HUDEP-2 (cell line): ENCODE measurements around the gene RC3H1.
"Not testable (repeated sequence)": the region's sequence is repeated elsewhere in the genome, so short reads cannot be mapped to it uniquely, and the experiment has no call there.

Source experiments
- DNase-seq, 76 experiments: peaks; one replicate each; lab custom pipeline; 2025; ENCODE audit not compliant: unreplicated experiment in 76 of 76; lab: John Stamatoyannopoulos, UW

RC3H1 gene

DNA sequence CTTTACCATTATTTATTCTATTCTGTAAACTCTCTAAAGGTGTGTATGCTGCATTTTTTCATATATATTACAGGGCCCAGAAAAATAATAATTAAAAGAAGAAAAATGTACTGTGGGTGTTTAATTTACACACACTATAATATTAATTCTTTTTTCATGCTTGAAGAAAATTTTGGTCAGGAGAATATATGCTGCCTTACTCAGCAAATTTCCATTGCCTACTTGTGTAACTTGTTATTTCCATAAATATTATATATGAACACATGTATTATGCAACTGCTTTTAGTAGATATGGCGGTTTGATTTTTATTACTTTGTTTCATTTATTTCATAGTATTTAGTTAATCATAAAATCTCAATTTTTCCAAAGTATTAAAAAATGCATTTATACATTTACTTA lies 58.7 kb downstream of the RC3H1 start:
- DNase-seq, result no peak

DNA sequence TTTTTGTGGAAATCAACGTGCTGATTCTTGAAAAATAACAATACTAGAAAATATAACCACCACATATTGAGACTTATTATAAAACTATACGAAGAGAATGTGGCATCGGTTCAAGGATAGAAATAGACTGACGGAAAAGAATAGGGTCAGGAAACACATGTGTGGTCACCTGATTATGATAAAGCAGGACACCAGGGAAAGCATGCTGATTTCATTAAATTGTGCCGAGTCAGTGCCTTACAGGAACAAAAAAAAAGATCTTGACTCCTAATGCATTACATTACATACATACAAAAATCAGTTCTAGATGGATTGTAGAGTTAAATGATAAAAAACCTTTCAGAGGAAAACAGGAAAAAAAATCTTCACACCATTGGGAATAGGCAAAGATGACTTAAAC lies 61.5 kb downstream of the RC3H1 start:
- DNase-seq, result no peak

DNA sequence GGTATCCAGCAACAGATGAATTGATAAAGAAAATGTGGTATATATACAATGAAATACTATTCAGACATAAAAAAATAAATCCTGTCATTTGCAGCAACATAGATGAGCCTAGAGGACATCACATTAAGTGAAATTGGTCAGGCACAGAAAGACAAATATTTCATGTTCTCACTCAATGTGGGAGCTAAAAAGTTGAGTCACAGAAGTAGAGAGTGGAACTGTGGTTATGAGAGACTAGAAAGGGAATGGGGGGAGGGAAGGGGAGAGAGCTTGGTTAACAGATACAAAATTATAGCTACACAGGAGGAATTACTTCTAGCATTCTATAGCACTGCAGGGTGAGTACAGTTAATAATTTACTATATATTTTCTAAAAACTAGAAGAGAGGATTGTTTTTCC lies 68.0 kb downstream of the RC3H1 start:
- DNase-seq, result no peak

DNA sequence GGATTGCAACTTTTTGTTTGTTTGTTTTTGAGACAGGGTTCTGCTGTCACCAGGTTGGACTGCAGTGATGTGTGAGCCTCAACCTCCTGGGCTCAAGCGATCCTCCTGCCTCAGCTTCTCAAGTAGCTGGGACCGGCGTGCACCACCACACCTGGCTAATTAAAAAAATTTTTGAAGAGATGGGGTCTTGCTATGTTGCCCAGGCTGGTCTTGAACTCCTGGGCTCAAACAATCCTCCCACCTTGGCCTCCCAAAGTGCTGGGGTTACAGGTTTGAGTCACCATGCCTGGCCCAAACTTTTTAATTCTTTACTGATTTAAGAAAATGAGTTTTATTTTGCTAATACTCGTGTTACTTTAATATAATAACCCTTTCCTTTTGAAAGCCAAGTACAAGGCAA lies 73.6 kb downstream of the RC3H1 start:
- no peak for DNase-seq

DNA sequence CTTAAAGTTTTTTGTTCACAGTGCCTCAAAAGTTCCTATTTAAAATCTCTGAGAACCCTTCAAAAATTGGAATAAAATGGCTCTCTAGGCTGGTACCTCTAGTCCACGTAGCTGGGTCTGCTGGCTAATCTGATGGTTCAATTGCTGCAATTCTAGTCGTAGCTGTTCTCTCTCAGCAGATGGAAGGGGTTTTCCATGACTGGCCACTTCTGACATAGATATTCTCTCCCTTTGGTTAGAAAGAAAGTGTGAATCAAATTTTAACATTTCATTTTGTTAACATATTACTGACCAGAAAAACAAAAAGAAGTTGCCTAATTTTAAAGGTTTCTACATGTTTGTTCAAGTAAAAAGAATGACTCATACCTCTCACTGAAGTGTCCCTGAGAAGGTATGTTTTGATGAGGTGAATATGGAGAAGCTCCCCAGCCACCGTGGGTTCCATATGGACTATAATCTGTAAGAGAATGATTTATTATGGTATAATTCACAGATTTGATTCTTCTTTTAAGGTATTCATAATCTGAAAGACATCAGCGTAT lies 75.7 kb downstream of the RC3H1 start:
- no peak for DNase-seq

DNA sequence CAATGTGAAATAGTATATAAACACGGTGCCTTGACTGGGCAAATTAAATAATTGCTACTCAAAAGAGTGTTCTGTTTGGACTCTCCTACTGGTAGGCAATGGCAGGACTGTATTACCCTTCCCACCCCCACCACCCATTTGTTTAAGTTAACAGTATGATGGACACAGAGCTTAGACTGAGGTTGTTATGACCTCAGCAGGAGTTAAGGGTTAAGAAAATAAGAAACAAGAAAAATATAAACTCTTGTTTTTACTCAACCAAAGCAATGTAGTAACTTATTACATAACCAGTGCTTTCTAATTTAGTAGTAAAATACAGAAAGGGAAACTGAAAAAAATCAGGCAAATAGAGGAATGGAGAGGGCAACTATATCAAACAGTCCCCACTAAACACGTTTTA lies 85.1 kb downstream of the RC3H1 start:
- DNase-seq, result no peak

DNA sequence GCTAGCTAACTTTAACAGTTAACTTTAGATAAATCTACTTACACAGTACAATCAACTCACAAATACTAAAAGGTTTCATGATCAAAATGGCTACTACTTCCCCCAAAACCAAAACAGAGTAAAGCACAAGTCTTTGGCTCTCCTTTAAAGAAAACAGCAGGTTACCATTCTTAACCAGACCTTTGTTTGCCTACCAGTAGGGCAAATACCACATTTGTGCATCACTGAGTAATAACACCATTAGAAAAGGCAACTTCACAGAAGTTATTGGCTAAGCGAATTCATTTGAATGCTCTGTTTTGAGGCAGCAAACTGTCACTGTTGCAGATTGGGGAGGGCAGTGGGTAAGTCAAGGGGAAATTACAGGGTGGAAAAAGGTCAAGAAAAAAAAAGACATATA lies 87.7 kb downstream of the RC3H1 start:
- no peak for DNase-seq

DNA sequence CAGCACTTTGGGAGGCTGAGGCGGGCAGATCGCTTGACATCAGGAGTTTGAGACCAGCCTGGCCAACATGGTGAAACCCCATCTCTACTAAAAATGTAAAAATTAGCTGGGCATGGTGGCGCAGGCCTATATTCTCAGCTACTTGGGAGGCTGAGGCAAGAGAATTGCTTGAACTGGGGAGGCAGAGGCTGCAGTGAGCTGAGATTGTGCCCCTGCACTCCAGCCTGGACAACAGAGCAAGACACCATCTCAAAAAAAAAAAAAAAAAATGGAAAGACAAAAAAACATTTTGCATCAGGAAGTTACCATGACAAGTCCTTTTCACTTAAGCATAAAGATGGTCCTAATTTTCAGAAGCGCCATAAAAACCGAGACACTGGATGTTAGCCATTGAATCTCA lies 91.6 kb downstream of the RC3H1 start:
- not testable (repeated sequence) for DNase-seq

DNA sequence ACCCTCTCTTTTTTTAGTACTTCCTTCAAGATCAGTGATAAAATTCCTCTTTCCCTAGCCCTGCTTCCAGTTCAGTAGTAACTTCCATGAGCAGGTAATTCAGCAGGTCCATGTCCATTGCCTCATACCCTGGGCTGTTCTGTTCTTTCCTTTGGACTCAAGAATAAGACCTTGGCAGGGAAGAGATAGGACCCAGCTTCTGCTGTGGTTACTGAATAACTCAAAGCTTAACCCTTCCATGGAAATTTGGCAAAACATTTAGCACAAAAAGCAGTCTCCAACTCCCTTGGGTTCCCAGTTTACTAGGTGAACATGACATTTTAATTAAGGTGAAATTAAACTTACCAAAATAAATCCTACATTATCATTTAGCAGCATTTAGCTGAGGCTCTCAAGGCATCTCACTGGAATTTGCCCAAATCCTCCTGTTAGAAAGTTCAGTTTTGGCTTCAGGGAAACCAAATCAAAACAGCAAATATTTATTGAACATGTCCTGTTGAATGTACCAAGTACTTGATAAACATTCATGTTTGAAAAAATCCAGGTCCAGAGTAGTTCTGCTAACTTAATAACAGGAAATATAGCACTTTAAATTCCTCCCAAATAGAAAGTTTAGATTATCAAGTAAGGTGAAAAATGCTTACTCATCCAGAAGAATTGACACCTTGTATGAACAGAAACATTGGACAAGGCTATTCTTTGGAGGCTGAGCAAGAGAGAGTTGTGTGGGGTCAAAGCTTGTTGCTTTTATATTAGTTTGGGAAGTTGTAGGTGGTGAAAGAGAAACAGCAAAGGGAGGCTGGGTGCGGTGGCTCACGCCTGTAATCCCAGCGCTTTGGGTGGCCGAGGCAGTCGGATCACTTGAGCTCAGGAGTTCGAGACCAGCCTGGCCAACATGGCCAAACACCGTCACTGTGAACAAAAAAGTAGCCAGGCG lies 96.6 kb downstream of the RC3H1 start:
- no peak for DNase-seq

DNA sequence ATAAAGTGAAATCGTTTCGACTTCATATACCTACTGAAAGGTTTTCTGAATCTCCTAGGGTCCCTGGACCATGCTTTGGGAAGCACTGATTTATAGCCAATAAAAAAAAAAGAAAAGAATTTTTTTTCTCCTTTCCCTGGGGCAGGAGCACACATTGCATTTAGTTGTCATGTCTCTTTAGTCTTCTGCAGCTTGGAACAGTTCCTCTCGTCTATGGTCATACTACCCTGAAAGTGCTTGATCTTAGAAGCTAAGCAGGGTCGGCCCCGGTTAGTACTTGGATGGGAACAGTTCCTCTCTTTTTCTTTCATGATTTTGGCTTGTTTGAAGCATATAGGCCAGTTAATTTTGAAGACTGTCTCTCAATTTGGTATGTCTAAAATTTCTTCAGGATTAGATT lies 101.3 kb downstream of the RC3H1 start:
- DNase-seq, result peak in 3 of 76 experiments; percentile 3 to 10 (median 8)

DNA sequence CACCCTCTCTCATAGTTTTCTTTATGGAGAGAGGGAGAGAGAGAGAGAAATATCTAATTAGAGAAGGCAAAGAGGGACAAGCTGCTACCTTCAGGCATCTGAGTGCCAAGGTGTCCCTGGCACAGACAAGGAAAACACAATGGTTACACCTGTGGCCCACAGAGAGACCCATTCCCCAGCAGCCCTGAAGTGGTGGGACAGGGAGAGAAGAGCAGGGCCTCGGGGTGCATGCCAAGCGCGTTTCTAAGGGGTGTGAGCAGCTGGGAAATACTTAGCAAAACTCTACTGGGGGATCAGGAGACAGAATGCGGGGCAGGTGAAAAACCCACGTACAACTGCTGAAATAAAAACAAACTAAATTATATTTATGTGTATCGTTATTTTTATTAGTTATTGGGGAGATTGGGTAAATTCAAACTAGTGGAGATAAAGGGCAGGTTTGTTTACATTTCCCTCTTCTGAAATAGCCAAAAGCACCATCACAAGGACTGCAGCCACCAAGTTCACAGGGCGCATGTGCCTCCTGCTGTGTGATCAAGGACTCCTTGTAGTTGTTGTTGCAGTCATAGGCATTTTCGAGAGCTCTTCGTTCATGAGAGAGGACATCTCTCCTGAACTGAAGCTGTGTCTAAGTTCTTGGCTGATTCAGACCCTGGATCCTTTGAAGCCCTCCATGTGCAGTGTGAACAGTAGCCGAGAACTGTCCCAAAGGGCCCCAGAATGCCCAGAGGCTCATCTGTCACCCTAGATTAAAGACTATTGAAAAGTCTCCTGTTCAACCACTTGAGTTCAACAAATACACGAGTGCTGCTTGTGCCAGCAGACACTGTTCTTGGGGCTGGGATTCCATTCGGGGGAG lies 104.3 kb downstream of the RC3H1 start:
- DNase-seq, result no peak

DNA sequence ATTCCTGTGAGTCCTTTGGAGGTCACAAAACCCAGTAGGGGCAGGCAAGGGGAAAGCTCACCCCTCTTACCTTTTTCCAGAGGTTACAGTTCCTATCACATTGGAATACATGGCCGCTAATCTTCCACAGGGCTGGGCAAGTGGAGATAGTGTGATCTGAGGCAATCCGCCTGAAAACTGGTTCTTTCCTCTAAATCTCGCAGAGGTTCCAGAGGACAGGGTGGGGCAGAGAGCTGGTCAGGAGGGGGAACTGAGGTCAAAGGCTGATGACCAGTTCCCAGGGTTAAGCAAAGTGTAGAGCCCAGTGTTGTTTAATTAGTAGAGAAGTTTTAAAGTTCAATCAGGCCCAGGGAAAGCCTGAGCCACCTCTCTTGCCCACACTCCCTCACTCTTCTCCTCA lies 105.0 kb downstream of the RC3H1 start, which contains the start of gene SERPINC1:
TSS of gene SERPINC1 (minus strand) at position 179 of the 400 bp plus-strand sequence. CDS start at position 111, 68 bp downstream.
- DNase-seq, result no peak

DNA sequence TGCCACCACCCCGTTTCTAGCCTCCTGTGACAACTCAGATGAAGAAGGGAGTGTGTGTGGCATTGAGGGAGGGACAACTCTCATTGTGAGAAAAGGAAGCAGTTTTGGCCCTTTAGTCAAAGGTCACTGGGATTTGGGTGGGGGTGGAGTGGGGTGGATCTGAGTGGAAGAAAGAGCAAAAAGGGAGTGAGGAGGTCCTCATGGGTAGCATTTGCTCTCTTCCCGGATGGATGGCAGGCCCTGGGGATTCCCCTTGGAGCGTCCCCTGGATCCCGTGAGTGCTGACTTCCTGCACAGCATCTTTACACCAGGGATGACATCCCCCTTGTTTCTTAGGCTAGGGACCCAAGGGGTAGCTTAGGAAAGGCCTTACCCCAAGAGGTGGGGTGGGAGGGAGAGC lies 105.5 kb downstream of the RC3H1 start:
- DNase-seq, result no peak

DNA sequence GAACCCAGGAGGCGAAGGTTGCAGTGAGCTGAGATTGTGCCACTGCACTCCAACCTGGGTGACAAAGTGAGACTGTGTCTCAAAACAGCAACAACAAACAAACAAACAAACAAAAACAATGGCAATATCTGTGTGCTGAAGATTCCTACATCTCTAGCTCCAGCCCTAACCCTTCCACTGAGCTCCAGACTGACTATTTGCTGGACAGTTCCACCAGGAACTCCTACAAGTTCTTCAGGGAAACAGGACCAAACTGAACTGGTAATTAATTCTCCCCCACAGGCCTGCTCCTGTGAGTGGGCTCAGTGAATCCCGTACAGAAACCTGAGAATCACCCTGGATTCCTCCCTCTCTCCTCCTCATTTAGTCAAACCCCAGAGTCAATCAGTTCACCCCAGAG lies 106.6 kb downstream of the RC3H1 start:
- DNase-seq, result no peak

DNA sequence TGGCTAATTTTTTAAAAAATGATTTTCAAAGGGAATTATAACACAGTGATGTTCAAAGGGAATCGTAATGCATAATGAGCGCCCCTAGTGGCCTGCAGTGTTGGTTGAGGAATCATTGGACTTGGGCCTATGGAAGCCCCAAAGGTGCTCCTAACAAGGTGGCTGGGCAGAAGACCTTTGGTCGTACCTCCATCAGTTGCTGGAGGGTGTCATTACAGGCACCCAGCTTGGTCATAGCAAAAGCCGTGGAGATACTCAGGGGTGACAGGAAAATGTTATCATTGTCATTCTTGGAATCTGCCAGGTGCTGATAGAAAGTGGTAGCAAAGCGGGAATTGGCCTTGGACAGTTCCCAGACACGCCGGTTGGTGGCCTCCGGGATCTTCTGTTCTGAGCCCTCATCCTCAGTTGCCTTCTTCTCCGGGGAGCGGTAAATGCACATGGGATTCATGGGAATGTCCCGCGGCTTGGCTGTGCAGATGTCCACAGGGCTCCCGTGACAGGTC lies 107.7 kb downstream of the RC3H1 start:
- DNase-seq, result peak in 42 of 76 experiments; percentile 1 to 47 (median 20)

DNA sequence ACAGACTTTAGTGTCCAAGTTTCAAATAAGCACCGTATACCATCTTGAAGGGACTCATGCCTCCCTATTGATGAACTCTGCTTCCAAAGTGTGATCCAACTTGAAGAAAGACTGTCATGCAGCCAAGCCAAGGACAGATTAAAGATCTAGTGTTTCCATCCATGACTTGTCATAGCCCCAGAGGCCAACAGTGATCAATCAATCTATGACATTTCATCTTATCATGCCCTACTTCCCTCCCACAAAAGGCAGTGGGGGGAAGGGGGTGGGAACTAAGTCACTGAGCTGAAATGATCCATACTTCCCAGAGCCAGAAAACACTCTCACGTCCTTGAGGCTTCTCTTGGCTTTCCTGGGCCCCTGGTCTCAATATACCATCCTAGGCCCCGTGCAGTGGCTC lies 109.0 kb downstream of the RC3H1 start:
- DNase-seq, result no peak

DNA sequence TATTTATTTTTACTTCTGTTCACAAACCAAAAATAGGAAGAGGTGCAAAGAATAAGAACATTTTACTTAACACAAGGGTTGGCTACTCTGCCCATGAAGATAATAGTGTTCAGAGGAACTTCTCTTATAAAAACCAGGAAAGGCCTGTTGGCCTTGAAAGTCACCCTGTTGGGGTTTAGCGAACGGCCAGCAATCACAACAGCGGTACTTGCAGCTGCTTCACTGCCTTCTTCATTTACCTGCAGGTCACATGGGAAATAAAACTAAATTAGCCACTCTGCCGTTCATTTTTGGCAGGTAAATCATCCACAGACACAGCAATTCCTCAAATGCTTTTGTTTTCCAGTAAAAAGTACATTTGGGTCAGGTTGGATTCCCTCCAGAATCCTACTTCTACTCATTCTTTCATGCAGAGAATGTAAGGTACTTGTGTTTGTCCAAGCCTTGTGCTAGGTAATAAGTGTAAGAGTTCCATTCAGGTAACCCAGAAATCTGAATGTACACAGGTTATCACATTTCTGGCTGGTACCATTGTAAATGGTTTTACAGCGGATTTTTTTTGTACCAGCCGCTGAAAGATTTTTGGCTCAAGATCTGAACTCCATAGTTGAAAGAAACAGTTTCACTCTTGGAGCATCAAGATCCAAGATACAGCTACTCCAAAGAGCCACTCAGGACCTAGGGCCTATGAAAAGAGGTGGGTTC lies 118.2 kb downstream of the RC3H1 start:
- no peak for DNase-seq

DNA sequence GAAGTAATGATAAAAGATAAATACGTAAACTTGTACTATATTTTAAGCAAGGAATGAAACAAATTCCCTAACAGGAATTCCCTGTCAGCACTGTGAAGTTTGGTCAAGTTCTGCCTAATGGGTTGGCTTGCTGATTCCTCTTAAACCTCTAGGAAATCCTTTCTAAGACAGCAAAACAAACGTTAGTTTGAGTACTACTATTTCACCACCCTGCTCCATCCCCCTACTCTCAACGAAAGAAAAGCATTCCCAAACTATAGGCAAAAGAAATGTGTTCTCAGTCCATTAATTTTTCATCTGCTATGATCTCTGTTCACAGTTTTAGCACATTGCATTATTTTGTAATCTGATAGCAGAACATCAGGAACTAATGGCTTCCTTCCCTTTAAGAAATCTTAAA lies 121.2 kb downstream of the RC3H1 start:
- DNase-seq, result no peak

DNA sequence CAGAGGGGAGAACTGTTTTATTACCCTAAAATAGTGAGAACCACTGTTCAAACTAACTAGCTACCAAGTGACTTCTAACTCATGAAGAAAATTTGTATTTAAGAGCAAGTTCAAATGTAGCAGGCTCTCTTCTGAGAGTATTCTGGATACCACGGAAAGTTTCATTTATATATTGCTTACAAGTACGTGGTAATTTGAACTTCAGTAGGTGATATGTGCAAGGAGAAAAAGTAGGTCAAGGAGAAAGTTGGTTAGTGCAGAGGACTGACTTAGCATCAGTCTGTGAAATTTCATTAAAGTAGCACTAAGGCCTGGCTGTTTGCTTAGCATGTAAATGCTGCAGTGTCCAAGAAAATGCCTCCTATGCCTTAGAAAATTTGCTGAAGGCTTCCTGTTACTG lies 121.7 kb downstream of the RC3H1 start:
- DNase-seq, result no peak

DNA sequence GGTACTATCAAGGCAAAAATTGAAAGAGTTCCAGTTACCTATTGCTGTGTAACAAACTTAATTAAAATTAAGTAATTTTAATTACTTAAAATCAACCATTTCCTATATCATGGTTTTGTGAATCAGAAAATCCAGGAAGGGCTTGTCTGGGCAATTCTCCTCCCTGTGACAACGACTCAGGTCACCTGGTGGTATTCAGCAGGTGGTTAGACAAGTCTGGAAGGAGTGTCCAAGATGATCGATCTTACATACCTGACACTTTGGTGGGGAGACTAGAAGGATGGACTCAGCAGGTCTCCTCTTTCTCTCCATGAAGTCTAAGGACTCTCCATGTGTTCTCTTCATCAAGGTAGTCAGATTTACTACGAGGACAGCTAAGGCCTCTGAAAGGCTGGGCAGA lies 128.0 kb downstream of the RC3H1 start:
- DNase-seq, result no peak
